Measurements from ENCODE around the gene KLHL14.

GRCh38 chr18:32769071-32769585, 3.7 kb downstream of the KLHL14 start:
- TF ChIP-seq CTCF (IDR thresholded peaks at IDR 0.05) (no peak), POLR2A (IDR thresholded peaks at IDR 0.05) (no peak)
